ENCODE data around the gene WNK1.
A peak's percentile ranks its signal among the peaks of the same experiment; 100 is the strongest.

WNK1 gene

GRCh38 chr12:712172-712863, 40.1 kb upstream of the WNK1 start:
- Histone ChIP-seq H3K27me3 (ENCODE audit: control insufficient read depth in 3 of 3, insufficient read depth in 3 of 3, low read depth in 1 of 3, low read length in 3 of 3) (peaks cover 0 to 2% (median 0%) of the 10 kb centered on the region in 3 experiments), H2BK120ac (ENCODE audit: low read depth, low read length) (no peak overlapping the region), H2AFZ (ENCODE audit: low read length) (peak overlapping the region; percentile 24), H3K23ac (ENCODE audit: low read depth, low read length, poor library complexity) (no peak overlapping the region), H2BK15ac (ENCODE audit: low read length) (no peak overlapping the region), H2BK5ac (ENCODE audit: low read length) (no peak overlapping the region), H3K9me3 (replicated peaks in 1 of 2; ENCODE audit: control insufficient read depth in 2 of 2, insufficient read depth in 1 of 2, low read depth in 1 of 2, low read length in 2 of 2) (no peaks in the 10 kb centered on the region), H3K9ac (ENCODE audit: low read depth, low read length, poor library complexity) (no peak overlapping the region), H3K36me3 (replicated peaks in 1 of 2; ENCODE audit: control insufficient read depth in 2 of 2, insufficient read depth in 2 of 2, low read length in 2 of 2) (no peaks in the 10 kb centered on the region), H3K18ac (ENCODE audit: low read length) (no peak overlapping the region), H3K4ac (ENCODE audit: low read length) (no peak overlapping the region), H3K4me3 (ENCODE audit: low read length in 2 of 2) (no peak overlapping the region), H3K4me2 (ENCODE audit: insufficient read depth, low read length, poor library complexity, severe bottlenecking) (no peak overlapping the region), H2BK12ac (ENCODE audit: low read length) (no peak overlapping the region), H3K14ac (ENCODE audit: low read length) (no peak overlapping the region), H4K91ac (ENCODE audit: low read depth, low read length, poor library complexity) (no peak overlapping the region), H3K27ac (replicated peaks; ENCODE audit: low read length) (no peak overlapping the region), H3K4me1 (ENCODE audit: control insufficient read depth in 2 of 2, insufficient read depth in 1 of 2, low read depth in 1 of 2, low read length in 2 of 2) (peaks cover 2 to 3% of the 10 kb centered on the region in 2 donors), H3K79me1 (ENCODE audit: low read depth, low read length) (no peaks in the 10 kb centered on the region), H4K8ac (ENCODE audit: low read depth, low read length) (no peak overlapping the region), H2AK5ac (ENCODE audit: low read depth, low read length) (no peak overlapping the region)
- no peak for DNase-seq (ENCODE audit: low spot score)
- WGBS, 2 donors (ENCODE audit: extremely low coverage in 2 of 2, insufficient read length in 2 of 2, insufficient replicate concordance in 1 of 2) = no CpG with 5 or more reads among the region's 8 CpGs

DNA sequence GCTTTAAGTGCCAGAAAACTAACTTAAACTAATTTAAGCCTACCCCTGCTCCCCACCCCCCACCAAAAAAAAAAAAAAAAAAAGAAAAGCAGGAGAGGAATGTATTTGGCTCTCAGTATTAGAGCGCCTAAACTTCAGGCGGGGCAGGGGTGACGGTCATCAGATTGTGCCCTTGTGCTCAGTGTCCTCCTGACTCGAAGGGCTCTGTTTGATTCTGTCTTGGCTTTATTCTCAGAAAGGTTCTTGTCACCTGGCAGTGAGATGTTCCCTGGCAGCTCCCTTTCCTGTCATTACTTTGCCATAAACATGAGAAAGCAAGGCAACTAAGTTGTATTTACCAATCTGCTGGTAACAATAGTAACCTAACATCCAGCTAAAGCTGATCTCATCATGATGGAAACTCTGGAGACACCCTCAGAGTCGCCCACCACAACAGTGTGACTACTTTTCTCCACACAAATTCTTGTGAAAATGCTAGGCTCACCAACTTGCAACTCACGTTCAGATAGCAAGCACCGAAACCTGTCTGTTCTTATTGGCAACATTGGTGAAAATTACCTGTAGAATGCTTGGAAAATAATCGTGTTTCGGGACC, 39.0 kb upstream of the WNK1 start:
- Histone ChIP-seq H4K8ac (ENCODE audit: low read depth, low read length) (no peak overlapping the region), H3K9ac (ENCODE audit: low read depth, low read length, poor library complexity) (no peak overlapping the region), H3K9me3 (replicated peaks in 1 of 2; ENCODE audit: control insufficient read depth in 2 of 2, insufficient read depth in 1 of 2, low read depth in 1 of 2, low read length in 2 of 2) (no peaks in the 10 kb centered on the region), H3K36me3 (replicated peaks in 1 of 2; ENCODE audit: control insufficient read depth in 2 of 2, insufficient read depth in 2 of 2, low read length in 2 of 2) (no peaks in the 10 kb centered on the region), H2BK12ac (ENCODE audit: low read length) (no peak overlapping the region), H2AK5ac (ENCODE audit: low read depth, low read length) (no peak overlapping the region), H2BK5ac (ENCODE audit: low read length) (no peak overlapping the region), H3K4me3 (ENCODE audit: low read length in 2 of 2) (no peak overlapping the region), H2BK120ac (ENCODE audit: low read depth, low read length) (no peak overlapping the region), H3K4me2 (ENCODE audit: insufficient read depth, low read length, poor library complexity, severe bottlenecking) (no peak overlapping the region), H3K27ac (replicated peaks; ENCODE audit: low read length) (no peak overlapping the region), H4K91ac (ENCODE audit: low read depth, low read length, poor library complexity) (no peak overlapping the region), H3K23ac (ENCODE audit: low read depth, low read length, poor library complexity) (no peak overlapping the region), H3K14ac (ENCODE audit: low read length) (no peak overlapping the region), H3K4me1 (ENCODE audit: control insufficient read depth in 2 of 2, insufficient read depth in 1 of 2, low read depth in 1 of 2, low read length in 2 of 2) (peaks cover 2 to 3% of the 10 kb centered on the region in 2 donors), H3K27me3 (ENCODE audit: control insufficient read depth in 3 of 3, insufficient read depth in 3 of 3, low read depth in 1 of 3, low read length in 3 of 3) (peaks cover 0 to 2% (median 0%) of the 10 kb centered on the region in 3 experiments), H3K18ac (ENCODE audit: low read length) (no peak overlapping the region), H2AFZ (ENCODE audit: low read length) (no peak overlapping the region), H2BK15ac (ENCODE audit: low read length) (no peak overlapping the region), H3K4ac (ENCODE audit: low read length) (no peak overlapping the region), H3K79me1 (ENCODE audit: low read depth, low read length) (no peaks in the 10 kb centered on the region)
- WGBS, 2 donors (ENCODE audit: extremely low coverage in 2 of 2, insufficient read length in 2 of 2, insufficient replicate concordance in 1 of 2) = no CpG with 5 or more reads among the region's 9 CpGs
- DNase-seq (ENCODE audit: low spot score) = no peak

DNA sequence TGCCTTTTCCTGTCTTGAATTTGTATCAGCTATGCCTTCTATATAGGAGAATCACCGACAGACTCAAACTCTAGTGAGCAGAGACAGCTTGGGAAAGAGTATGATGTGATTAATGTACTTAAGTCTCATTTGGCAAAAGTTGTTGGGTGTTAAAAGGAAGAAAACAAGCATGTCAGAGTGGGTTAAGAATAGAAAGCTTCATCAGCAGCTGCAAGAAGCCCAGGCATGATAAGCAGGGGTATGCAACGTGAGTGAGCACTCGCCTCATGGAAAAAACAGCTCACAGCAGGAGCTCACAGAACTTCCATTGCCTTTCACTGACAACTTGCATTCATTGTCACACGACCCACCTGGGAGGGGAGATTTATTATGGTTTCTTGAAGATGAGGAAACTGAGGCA, 35.9 kb upstream of the WNK1 start:
- Histone ChIP-seq H3K9ac (ENCODE audit: low read depth, low read length, poor library complexity) (no peak overlapping the region), H2BK12ac (ENCODE audit: low read length) (no peak overlapping the region), H2AFZ (ENCODE audit: low read length) (no peak overlapping the region), H3K27me3 (ENCODE audit: control insufficient read depth in 3 of 3, insufficient read depth in 3 of 3, low read depth in 1 of 3, low read length in 3 of 3) (peaks cover 0 to 2% (median 0%) of the 10 kb centered on the region in 3 experiments), H2AK5ac (ENCODE audit: low read depth, low read length) (no peak overlapping the region), H2BK15ac (ENCODE audit: low read length) (no peak overlapping the region), H3K36me3 (replicated peaks in 1 of 2; ENCODE audit: control insufficient read depth in 2 of 2, insufficient read depth in 2 of 2, low read length in 2 of 2) (no peaks in the 10 kb centered on the region), H3K14ac (ENCODE audit: low read length) (no peak overlapping the region), H4K91ac (ENCODE audit: low read depth, low read length, poor library complexity) (no peak overlapping the region), H3K4me2 (ENCODE audit: insufficient read depth, low read length, poor library complexity, severe bottlenecking) (no peak overlapping the region), H3K18ac (ENCODE audit: low read length) (no peak overlapping the region), H3K9me3 (replicated peaks in 1 of 2; ENCODE audit: control insufficient read depth in 2 of 2, insufficient read depth in 1 of 2, low read depth in 1 of 2, low read length in 2 of 2) (peaks cover 0 to 5% of the 10 kb centered on the region in 2 donors), H3K4ac (ENCODE audit: low read length) (no peak overlapping the region), H4K8ac (ENCODE audit: low read depth, low read length) (no peak overlapping the region), H3K79me1 (ENCODE audit: low read depth, low read length) (no peaks in the 10 kb centered on the region), H3K27ac (replicated peaks; ENCODE audit: low read length) (no peak overlapping the region), H2BK120ac (ENCODE audit: low read depth, low read length) (no peak overlapping the region), H3K4me3 (ENCODE audit: low read length in 2 of 2) (no peak overlapping the region), H3K4me1 (ENCODE audit: control insufficient read depth in 2 of 2, insufficient read depth in 1 of 2, low read depth in 1 of 2, low read length in 2 of 2) (peaks cover 2% of the 10 kb centered on the region in 2 donors), H3K23ac (ENCODE audit: low read depth, low read length, poor library complexity) (no peak overlapping the region), H2BK5ac (ENCODE audit: low read length) (no peak overlapping the region)
- WGBS, 2 donors (ENCODE audit: extremely low coverage in 2 of 2, insufficient read length in 2 of 2, insufficient replicate concordance in 1 of 2) = no CpG with 5 or more reads among the region's 4 CpGs
- DNase-seq (ENCODE audit: low spot score) = no peak

DNA sequence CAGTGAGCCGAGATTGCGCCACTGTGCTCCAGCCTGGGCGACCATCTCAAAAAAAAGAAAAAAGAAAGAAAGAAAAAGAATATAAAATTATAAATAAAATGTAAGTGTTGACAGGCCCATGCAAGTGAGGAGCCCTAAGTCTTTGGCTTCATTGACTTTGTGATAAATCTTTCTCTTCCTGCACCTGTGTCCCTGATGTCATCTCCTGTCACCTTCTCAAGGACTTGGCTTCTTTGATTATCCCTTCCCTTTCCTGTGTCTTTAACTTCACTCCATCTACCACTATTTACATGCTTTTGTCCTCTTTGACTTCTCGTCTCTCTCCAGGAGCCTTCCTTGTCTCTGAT, 33.6 kb upstream of the WNK1 start:
- Histone ChIP-seq H3K27ac (replicated peaks; ENCODE audit: low read length) (no peak overlapping the region), H3K18ac (ENCODE audit: low read length) (no peak overlapping the region), H3K4me1 (ENCODE audit: control insufficient read depth in 2 of 2, insufficient read depth in 1 of 2, low read depth in 1 of 2, low read length in 2 of 2) (peaks cover 0 to 3% of the 10 kb centered on the region in 2 donors), H4K8ac (ENCODE audit: low read depth, low read length) (no peak overlapping the region), H2BK12ac (ENCODE audit: low read length) (no peak overlapping the region), H3K9me3 (replicated peaks in 1 of 2; ENCODE audit: control insufficient read depth in 2 of 2, insufficient read depth in 1 of 2, low read depth in 1 of 2, low read length in 2 of 2) (peaks cover 0 to 5% of the 10 kb centered on the region in 2 donors), H3K4me2 (ENCODE audit: insufficient read depth, low read length, poor library complexity, severe bottlenecking) (no peak overlapping the region), H3K4ac (ENCODE audit: low read length) (no peak overlapping the region), H3K27me3 (ENCODE audit: control insufficient read depth in 3 of 3, insufficient read depth in 3 of 3, low read depth in 1 of 3, low read length in 3 of 3) (peaks cover 0 to under 1% (median 0%) of the 10 kb centered on the region in 3 experiments), H2AFZ (ENCODE audit: low read length) (peak overlapping the region; percentile 76), H2AK5ac (ENCODE audit: low read depth, low read length) (no peak overlapping the region), H3K36me3 (replicated peaks in 1 of 2; ENCODE audit: control insufficient read depth in 2 of 2, insufficient read depth in 2 of 2, low read length in 2 of 2) (no peaks in the 10 kb centered on the region), H2BK15ac (ENCODE audit: low read length) (no peak overlapping the region), H3K9ac (ENCODE audit: low read depth, low read length, poor library complexity) (no peak overlapping the region), H3K14ac (ENCODE audit: low read length) (no peak overlapping the region), H3K4me3 (ENCODE audit: low read length in 2 of 2) (no peak overlapping the region), H4K91ac (ENCODE audit: low read depth, low read length, poor library complexity) (no peak overlapping the region), H3K79me1 (ENCODE audit: low read depth, low read length) (no peaks in the 10 kb centered on the region), H2BK5ac (ENCODE audit: low read length) (no peak overlapping the region), H2BK120ac (ENCODE audit: low read depth, low read length) (no peak overlapping the region), H3K23ac (ENCODE audit: low read depth, low read length, poor library complexity) (no peak overlapping the region)
- no peak for DNase-seq (ENCODE audit: low spot score)
- WGBS, 2 donors (ENCODE audit: extremely low coverage in 2 of 2, insufficient read length in 2 of 2, insufficient replicate concordance in 1 of 2) = no CpG with 5 or more reads among the region's 4 CpGs
